Mesendoderm (in vitro differentiated cells): ENCODE measurements around the gene MED27.
"Not testable (repeated sequence)": the region's sequence is repeated elsewhere in the genome, so short reads cannot be mapped to it uniquely, and the experiment has no call there.

Experiments used
- DNase-seq: peaks from one replicate; pipeline ENCODE4 v3.0.0; 2013
- H2AK5ac ChIP-seq: 2 replicates; pipeline ENCODE4 v1.6.1; 2013; ENCODE audit warnings: low read length, inconsistent platforms
- H2BK120ac ChIP-seq: 2 replicates; pipeline ENCODE4 v1.6.1; 2013; ENCODE audit warnings: low read depth, mild to moderate bottlenecking, low read length, moderate library complexity, mixed read lengths
- H2BK15ac ChIP-seq: replicated peaks from 2 replicates; pipeline ENCODE4 v1.6.1; 2013; ENCODE audit warnings: low read depth, mild to moderate bottlenecking, moderate library complexity
- H2BK5ac ChIP-seq: 2 replicates; pipeline ENCODE4 v1.6.1; 2013; ENCODE audit warnings: low read length, inconsistent platforms
- H3K18ac ChIP-seq: 2 replicates; pipeline ENCODE4 v1.6.1; 2013; ENCODE audit warnings: mild to moderate bottlenecking, low read length, mixed read lengths
- H3K23ac ChIP-seq: one replicate; pipeline ENCODE4 v1.6.1; 2013; ENCODE audit warnings: low read length
- H3K27ac ChIP-seq: 2 replicates; pipeline ENCODE4 v1.5.1; 2013; ENCODE audit warnings: low read depth, mild to moderate bottlenecking, inconsistent platforms, low read length, moderate library complexity
- H3K27me3 ChIP-seq: 2 replicates; pipeline ENCODE4 v1.6.1; 2013; ENCODE audit warnings: low read length, control low read depth, mild to moderate bottlenecking, inconsistent platforms; ENCODE audit not compliant: insufficient read depth, poor library complexity
- H3K36me3 ChIP-seq: 2 replicates; pipeline ENCODE4 v1.6.1; 2013; ENCODE audit warnings: low read length, inconsistent platforms; ENCODE audit not compliant: control insufficient read depth, insufficient read depth
- H3K4ac ChIP-seq: one replicate; pipeline ENCODE4 v1.6.1; 2013; ENCODE audit warnings: low read depth, mild to moderate bottlenecking, low read length, moderate library complexity
- H3K4me1 ChIP-seq: 2 replicates; pipeline ENCODE4 v1.6.1; 2013; ENCODE audit warnings: low read depth, low read length, inconsistent platforms; ENCODE audit not compliant: control insufficient read depth
- H3K4me2 ChIP-seq: 2 replicates; pipeline ENCODE4 v1.6.1; 2013; ENCODE audit warnings: low read length
- H3K4me3 ChIP-seq: 2 replicates; pipeline ENCODE4 v1.5.1; 2013; ENCODE audit warnings: mild to moderate bottlenecking, low read length
- H3K56ac ChIP-seq: one replicate; pipeline ENCODE4 v1.6.1; 2013; ENCODE audit warnings: low read length
- H3K79me1 ChIP-seq: 2 replicates; pipeline ENCODE4 v1.6.1; 2013; ENCODE audit warnings: low read length, inconsistent platforms
- H3K79me2 ChIP-seq: 2 replicates; pipeline ENCODE4 v1.6.1; 2013; ENCODE audit warnings: mild to moderate bottlenecking, low read length; ENCODE audit not compliant: control insufficient read depth, insufficient read depth
- H3K9ac ChIP-seq: 2 replicates; pipeline ENCODE4 v1.6.1; 2013; ENCODE audit warnings: low read length, inconsistent platforms
- H4K5ac ChIP-seq: one replicate; pipeline ENCODE4 v1.6.1; 2013; ENCODE audit warnings: low read length
- H4K8ac ChIP-seq: one replicate; pipeline ENCODE4 v1.6.1; 2013; ENCODE audit warnings: low read depth, mild to moderate bottlenecking, control low read depth, low read length, moderate library complexity
- WGBS: extraction: QIAGEN DNeasy Blood & Tissue Kit; methylation state at CpG from one replicate; pipeline ENCODE4 v1.1.7; 2013; ENCODE audit warnings: low lambda C conversion rate, missing lambda C conversion rate; ENCODE audit not compliant: insufficient coverage; ENCODE audit errors: extremely low coverage; 5-methylcytosine and 5-hydroxymethylcytosine counted together

Gene MED27

GRCh38 chr9:131926360-131926922 lies 153.2 kb downstream of the MED27 start:
- Histone ChIP-seq H3K27ac (no peak overlapping the region), H4K8ac (no peak overlapping the region)
- 100% methylated on average over 1 of the region's 6 CpGs for WGBS

GRCh38 chr9:131925677-131926177 lies 153.9 kb downstream of the MED27 start:
- Histone ChIP-seq H3K79me1 (no peaks in the 10 kb centered on the region), H2BK15ac (no peak overlapping the region), H4K8ac (no peak overlapping the region), H3K56ac (no peak overlapping the region), H3K79me2 (no peaks in the 10 kb centered on the region), H2BK5ac (no peak overlapping the region), H3K36me3 (no peaks in the 10 kb centered on the region), H2AK5ac (no peak overlapping the region), H3K4ac (no peak overlapping the region), H2BK120ac (no peak overlapping the region), H3K4me2 (no peak overlapping the region), H4K5ac (no peak overlapping the region), H3K23ac (peak overlapping the region; percentile 7), H3K9ac (no peak overlapping the region), H3K18ac (no peak overlapping the region), H3K4me3 (no peak overlapping the region), H3K27me3 (no peaks in the 10 kb centered on the region), H3K4me1 (peaks cover 6% of the 10 kb centered on the region), H3K27ac (no peak overlapping the region)
- no peak for DNase-seq
- WGBS = no CpG with 5 or more reads among the region's 6 CpGs

More at GRCh38 chr9:131926360-131926922, 153.2 kb downstream of the MED27 start:
- H3K79me2 ChIP-seq = no peaks in the 10 kb centered on the region
- H2BK120ac ChIP-seq = no peak overlapping the region
- H4K5ac ChIP-seq = no peak overlapping the region
- no peak overlapping the region for H3K4me2 ChIP-seq
- H2BK15ac ChIP-seq = no peak overlapping the region
- H3K27me3 ChIP-seq = no peaks in the 10 kb centered on the region
- DNase-seq = no peak
- no peak overlapping the region for H2AK5ac ChIP-seq
- H3K79me1 ChIP-seq = no peaks in the 10 kb centered on the region
- H3K4me1 ChIP-seq = peaks cover 6% of the 10 kb centered on the region
- H3K18ac ChIP-seq = no peak overlapping the region
- no peak overlapping the region for H2BK5ac ChIP-seq
- H3K9ac ChIP-seq = no peak overlapping the region
- H3K56ac ChIP-seq = no peak overlapping the region
- no peak overlapping the region for H3K4me3 ChIP-seq
- H3K4ac ChIP-seq = no peak overlapping the region
- no peaks in the 10 kb centered on the region for H3K36me3 ChIP-seq
- H3K23ac ChIP-seq = no peak overlapping the region

- Histone ChIP-seq H3K4me3 (no peak overlapping the region), H2BK5ac (no peak overlapping the region), H3K4me1 (peaks cover 6% of the 10 kb centered on the region), H3K27ac (no peak overlapping the region), H3K4ac (no peak overlapping the region), H2AK5ac (no peak overlapping the region), H3K9ac (no peak overlapping the region), H2BK120ac (no peak overlapping the region), H3K56ac (no peak overlapping the region), H2BK15ac (no peak overlapping the region), H3K79me2 (no peaks in the 10 kb centered on the region), H4K5ac (no peak overlapping the region), H3K36me3 (no peaks in the 10 kb centered on the region), H4K8ac (no peak overlapping the region), H3K27me3 (no peaks in the 10 kb centered on the region), H3K4me2 (no peak overlapping the region), H3K18ac (no peak overlapping the region), H3K23ac (no peak overlapping the region), H3K79me1 (no peaks in the 10 kb centered on the region)
- WGBS = no CpG with 5 or more reads among the region's 4 CpGs
- no peak for DNase-seq
Measured at GRCh38 chr9:131923766-131924165, 155.9 kb downstream of the MED27 start.

GRCh38 chr9:131923132-131923671 lies 156.5 kb downstream of the MED27 start:
- no peak for DNase-seq
- no peak overlapping the region for H3K4me3 ChIP-seq
- H2BK120ac ChIP-seq = no peak overlapping the region
- no peak overlapping the region for H3K4ac ChIP-seq
- H3K36me3 ChIP-seq = no peaks in the 10 kb centered on the region
- no peak overlapping the region for H2AK5ac ChIP-seq
- H2BK5ac ChIP-seq = no peak overlapping the region
- no peak overlapping the region for H4K5ac ChIP-seq
- H3K27me3 ChIP-seq = no peaks in the 10 kb centered on the region
- H3K56ac ChIP-seq = no peak overlapping the region
- H3K4me2 ChIP-seq = no peak overlapping the region
- no peaks in the 10 kb centered on the region for H3K79me1 ChIP-seq
- no CpG with 5 or more reads among the region's 3 CpGs for WGBS
- no peak overlapping the region for H2BK15ac ChIP-seq
- H3K18ac ChIP-seq = no peak overlapping the region
- H4K8ac ChIP-seq = no peak overlapping the region
- no peak overlapping the region for H3K9ac ChIP-seq
- peaks cover 4% of the 10 kb centered on the region for H3K4me1 ChIP-seq
- H3K27ac ChIP-seq = no peak overlapping the region
- H3K23ac ChIP-seq = no peak overlapping the region
- H3K79me2 ChIP-seq = no peaks in the 10 kb centered on the region

- not testable (repeated sequence) for H3K4me1 ChIP-seq, H2AK5ac ChIP-seq, H3K36me3 ChIP-seq, H3K79me2 ChIP-seq, H2BK120ac ChIP-seq, H3K23ac ChIP-seq, H2BK5ac ChIP-seq, H3K79me1 ChIP-seq, H4K8ac ChIP-seq, H3K27ac ChIP-seq, DNase-seq, H3K4me2 ChIP-seq, H3K9ac ChIP-seq, H3K4me3 ChIP-seq, H4K5ac ChIP-seq, H3K4ac ChIP-seq, H2BK15ac ChIP-seq, H3K18ac ChIP-seq, H3K27me3 ChIP-seq, H3K56ac ChIP-seq
- WGBS = no CpG with 5 or more reads among the region's 5 CpGs
Measured at GRCh38 chr9:131921635-131922034, 158.0 kb downstream of the MED27 start.

- Histone ChIP-seq H4K8ac (no peak overlapping the region), H3K4me1 (no peaks in the 10 kb centered on the region), H3K56ac (no peak overlapping the region), H3K27me3 (no peaks in the 10 kb centered on the region), H2BK120ac (no peak overlapping the region), H3K23ac (no peak overlapping the region), H3K4ac (no peak overlapping the region), H2AK5ac (no peak overlapping the region), H3K27ac (no peak overlapping the region), H3K9ac (no peak overlapping the region), H3K79me2 (no peaks in the 10 kb centered on the region), H3K4me2 (no peak overlapping the region), H2BK15ac (no peak overlapping the region), H3K36me3 (no peaks in the 10 kb centered on the region), H3K18ac (no peak overlapping the region), H3K4me3 (no peak overlapping the region), H4K5ac (no peak overlapping the region), H3K79me1 (peaks cover 3% of the 10 kb centered on the region), H2BK5ac (no peak overlapping the region)
- WGBS = no CpG with 5 or more reads among the region's 1 CpG
- no peak for DNase-seq
Measured at GRCh38 chr9:131919216-131919615, 160.5 kb downstream of the MED27 start.
